Sigmoid colon (tissue), 7 donors: Measurements from ENCODE around the gene LHX1. TPM values are rescaled to one million over a fixed set of nuclear protein-coding genes. Genes with fewer than 3 reads are reported as not detected.

ENCODE experiments used
- DNase-seq: peaks from one replicate; pipeline ENCODE4 v3.0.0-alpha.2; 2019
- H3K27ac ChIP-seq, 4 donors: fragments of 200-600 bp; sonication (generic); one replicate each; pipeline ENCODE4 v1.5.1; 2016 to 2019; ENCODE audit warnings: mild to moderate bottlenecking in 1 of 4
- H3K27me3 ChIP-seq, 3 donors: fragments of 200-600 bp; sonication (generic); one replicate each; pipeline ENCODE4 v1.5.1; 2019; ENCODE audit warnings: mild to moderate bottlenecking in 1 of 3
- H3K36me3 ChIP-seq, 4 donors: fragments of 200-600 bp; sonication (generic); one replicate each; pipeline ENCODE4 v1.5.1; 2016 to 2019
- H3K4me1 ChIP-seq, 4 donors: fragments of 200-600 bp; sonication (generic); one replicate each; pipeline ENCODE4 v1.5.1; 2017 to 2019
- H3K4me3 ChIP-seq, 4 donors: fragments of 200-600 bp; sonication (generic); one replicate each; pipeline ENCODE4 v1.5.1; 2017 to 2019; ENCODE audit warnings: mild to moderate bottlenecking in 2 of 4, moderate library complexity in 1 of 4
- H3K9me3 ChIP-seq, 4 donors: fragments of 200-600 bp in 3 of 4; sonication (generic) in 3 of 4; one replicate each; pipeline versions ENCODE4 v1.5.1 to v1.6.1; 2013 to 2019
- CTCF ChIP-seq, 4 experiments: fragments of 450-650 bp in 3 of 4; fragments of 200-600 bp in 1 of 4; IDR thresholded peaks; one replicate each; pipeline ENCODE4 v1.5.1; 2016 to 2019; ENCODE audit warnings: antibody characterized with exemption in 4 of 4, mild to moderate bottlenecking in 3 of 4, moderate library complexity in 2 of 4
- EP300 ChIP-seq, 4 donors: sonication (generic); formaldehyde crosslinking; IDR thresholded peaks; one replicate each; pipeline ENCODE4 v1.6.1; 2017; ENCODE audit warnings: antibody characterized with exemption in 4 of 4
- POLR2A ChIP-seq, 2 donors: fragments of 450-650 bp; IDR thresholded peaks; one replicate each; pipeline ENCODE4 v1.6.1; 2016; ENCODE audit warnings: antibody characterized with exemption in 2 of 2, mild to moderate bottlenecking in 2 of 2, moderate library complexity in 2 of 2
- POLR2AphosphoS5 ChIP-seq, 4 donors: sonication (generic); formaldehyde crosslinking; IDR thresholded peaks; one replicate each; pipeline ENCODE4 v1.6.1; 2017; ENCODE audit warnings: antibody characterized with exemption in 4 of 4
- WGBS, 2 donors: extraction: QIAGEN DNeasy Blood & Tissue Kit; methylation state at CpG; one replicate each; pipeline ENCODE4 v1.1.7; 2013; 5-methylcytosine and 5-hydroxymethylcytosine counted together
- intact Hi-C: fragments of 100-400 bp; cut with DNase I; formaldehyde crosslinking; loops from one replicate; pipeline ENCODE4 v1.15.1; 2023
- polyA plus RNA-seq, 3 donors: library from polyadenylated mRNA; stranded (reverse); fragments of 200-250 nt; gene quantifications; one replicate each; pipeline ENCODE4 v1.2.3, GENCODE V29; 2013
- total RNA-seq, 4 donors: library from RNA; depleted of rRNA; stranded (reverse); fragments of >200 nt; gene quantifications; one replicate each; pipeline ENCODE4 v1.1.0, GENCODE V29; 2016
- donor health status: healthy with polysubstance abuse.
- donor health status: Bipolar disorder and iron deficiency.
- donor health status: healthy.

LHX1 gene
- total and polyA plus RNA-seq, 7 donors, result not detected

GRCh38 chr17:36894177-36894576 lies 43.1 kb upstream of the LHX1 start:
- Histone ChIP-seq H3K9me3 (no peaks in the 10 kb centered on the region), H3K4me1 (no peaks in the 10 kb centered on the region), H3K27me3 (peaks cover 0 to 27% (median 8%) of the 10 kb centered on the region in 3 donors), H3K4me3 (no peak overlapping the region), H3K27ac (no peak overlapping the region), H3K36me3 (no peaks in the 10 kb centered on the region)
- intact Hi-C loops, result no loop called here
- no peak for DNase-seq
- WGBS, 2 donors, result 88 to 94% methylated on average over 9 of the region's 9 CpGs
- TF ChIP-seq EP300 (IDR thresholded peaks at IDR 0.05) (no peak), CTCF (IDR thresholded peaks at IDR 0.05) (no peak), POLR2AphosphoS5 (IDR thresholded peaks at IDR 0.05) (no peak), POLR2A (IDR thresholded peaks at IDR 0.05) (no peak)

- Histone ChIP-seq H3K27me3 (peaks cover 0 to 19% (median 8%) of the 10 kb centered on the region in 3 donors), H3K27ac (no peak overlapping the region), H3K36me3 (no peaks in the 10 kb centered on the region), H3K4me1 (no peaks in the 10 kb centered on the region), H3K9me3 (no peaks in the 10 kb centered on the region), H3K4me3 (no peak overlapping the region)
- DNase-seq, result no peak
- intact Hi-C loops, result no loop called here
- TF ChIP-seq POLR2AphosphoS5 (IDR thresholded peaks at IDR 0.05) (no peak), POLR2A (IDR thresholded peaks at IDR 0.05) (no peak), CTCF (IDR thresholded peaks at IDR 0.05) (no peak), EP300 (IDR thresholded peaks at IDR 0.05) (no peak)
- 85 to 90% methylated on average over 5 of the region's 5 CpGs for WGBS, 2 donors
These were observed 42.4 kb upstream of the LHX1 start for GRCh38 chr17:36894925-36895324.

GRCh38 chr17:36899250-36900159 lies 37.8 kb upstream of the LHX1 start:
- no peaks in the 10 kb centered on the region for H3K36me3 ChIP-seq
- TF ChIP-seq CTCF (IDR thresholded peaks at IDR 0.05), result no peak
- no peak for TF ChIP-seq POLR2A (IDR thresholded peaks at IDR 0.05)
- no peak for TF ChIP-seq POLR2AphosphoS5 (IDR thresholded peaks at IDR 0.05)
- TF ChIP-seq EP300 (IDR thresholded peaks at IDR 0.05), result no peak
- no peak overlapping the region for H3K4me3 ChIP-seq
- no peaks in the 10 kb centered on the region for H3K9me3 ChIP-seq
- DNase-seq, result no peak
- no peak overlapping the region for H3K27ac ChIP-seq
- H3K27me3 ChIP-seq, result no peaks in the 10 kb centered on the region
- intact Hi-C loops, result no loop called here
- WGBS, 2 donors, result 62 to 74% methylated on average over 7 of the region's 7 CpGs
- H3K4me1 ChIP-seq, result no peaks in the 10 kb centered on the region

- no peaks in the 10 kb centered on the region for H3K9me3 ChIP-seq
- intact Hi-C loops, result no loop called here
- no peak overlapping the region for H3K27ac ChIP-seq
- no peaks in the 10 kb centered on the region for H3K27me3 ChIP-seq
- H3K36me3 ChIP-seq, result no peaks in the 10 kb centered on the region
- no peak for DNase-seq
- TF ChIP-seq POLR2AphosphoS5 (IDR thresholded peaks at IDR 0.05) (no peak), EP300 (IDR thresholded peaks at IDR 0.05) (no peak), POLR2A (IDR thresholded peaks at IDR 0.05) (no peak), CTCF (IDR thresholded peaks at IDR 0.05) (no peak)
- H3K4me3 ChIP-seq, result no peak overlapping the region
- WGBS, 2 donors, result 84% methylated on average over 7 of the region's 7 CpGs
- no peaks in the 10 kb centered on the region for H3K4me1 ChIP-seq
These were observed 37.1 kb upstream of the LHX1 start for GRCh38 chr17:36900160-36900512.
